Measurements from ENCODE around the gene EFCAB14.
"Not testable (repeated sequence)": the region's sequence is repeated elsewhere in the genome, so short reads cannot be mapped to it uniquely, and the experiment has no call there.

EFCAB14 gene

DNA sequence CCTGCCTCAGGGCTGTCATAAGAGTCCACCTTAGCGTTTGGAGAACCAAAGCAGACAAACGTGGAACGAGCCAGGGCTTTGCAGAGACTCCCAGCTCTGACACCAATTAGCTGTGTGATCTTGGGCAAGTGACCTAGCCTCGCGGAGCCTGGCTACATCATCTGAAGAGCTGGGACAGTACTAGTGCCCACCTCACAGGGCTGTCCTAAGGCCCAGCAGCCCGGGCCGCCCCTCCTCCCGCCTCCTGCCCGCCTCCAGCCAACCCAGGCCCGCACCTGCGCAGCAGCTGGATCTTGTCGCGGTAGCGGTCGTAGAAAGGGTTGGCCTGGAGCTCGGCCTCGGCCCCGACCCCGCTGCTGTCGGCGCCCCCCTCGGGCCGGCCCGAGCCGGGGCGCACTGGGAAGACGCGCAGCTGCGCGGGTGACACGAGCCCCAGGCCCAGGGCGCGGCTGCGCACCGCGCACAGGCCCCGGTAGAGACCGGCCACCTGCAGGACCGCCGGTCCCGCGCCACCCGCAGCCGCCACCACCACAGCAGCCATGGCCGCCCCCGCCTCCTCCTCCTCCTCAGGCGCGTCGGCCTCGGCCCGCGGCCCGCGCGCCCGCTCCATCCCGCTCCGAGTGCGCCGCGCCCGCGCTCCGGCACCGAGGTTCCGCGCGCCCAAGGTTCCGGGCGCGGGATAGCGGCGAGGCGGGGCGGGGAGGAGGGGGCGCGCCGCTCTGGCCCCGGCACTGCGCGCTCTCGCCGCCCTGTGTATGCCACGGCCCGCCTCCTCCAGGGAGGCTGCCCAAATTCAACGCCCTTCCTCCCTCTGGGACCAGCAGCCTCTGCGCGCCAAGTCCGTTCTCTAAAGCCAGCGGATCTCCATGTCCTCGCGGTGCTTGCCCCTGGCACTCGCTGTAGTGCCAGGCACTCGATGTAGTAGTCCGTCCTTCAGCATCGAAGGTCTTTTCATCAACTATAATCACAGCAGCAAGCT is 50.8 kb downstream of the EFCAB14 start, which contains the start of gene ATPAF1:
TSS of gene ATPAF1 (minus strand) at position 583 of the 979 bp plus-strand sequence. CDS start at position 541, 42 bp downstream.
- in situ Hi-C loops (cut with HindIII; ENCODE audit: low sequenced_read_pairs) = no loop called here
- TF ChIP-seq, protein P1, sequence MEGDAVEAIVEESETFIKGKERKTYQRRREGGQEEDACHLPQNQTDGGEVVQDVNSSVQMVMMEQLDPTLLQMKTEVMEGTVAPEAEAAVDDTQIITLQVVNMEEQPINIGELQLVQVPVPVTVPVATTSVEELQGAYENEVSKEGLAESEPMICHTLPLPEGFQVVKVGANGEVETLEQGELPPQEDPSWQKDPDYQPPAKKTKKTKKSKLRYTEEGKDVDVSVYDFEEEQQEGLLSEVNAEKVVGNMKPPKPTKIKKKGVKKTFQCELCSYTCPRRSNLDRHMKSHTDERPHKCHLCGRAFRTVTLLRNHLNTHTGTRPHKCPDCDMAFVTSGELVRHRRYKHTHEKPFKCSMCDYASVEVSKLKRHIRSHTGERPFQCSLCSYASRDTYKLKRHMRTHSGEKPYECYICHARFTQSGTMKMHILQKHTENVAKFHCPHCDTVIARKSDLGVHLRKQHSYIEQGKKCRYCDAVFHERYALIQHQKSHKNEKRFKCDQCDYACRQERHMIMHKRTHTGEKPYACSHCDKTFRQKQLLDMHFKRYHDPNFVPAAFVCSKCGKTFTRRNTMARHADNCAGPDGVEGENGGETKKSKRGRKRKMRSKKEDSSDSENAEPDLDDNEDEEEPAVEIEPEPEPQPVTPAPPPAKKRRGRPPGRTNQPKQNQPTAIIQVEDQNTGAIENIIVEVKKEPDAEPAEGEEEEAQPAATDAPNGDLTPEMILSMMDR (IDR thresholded peaks at IDR 0.05; ENCODE audit: low read depth, low read length) = no peak
- H3K4me3 ChIP-seq (ENCODE audit: low read depth, low read length) = peak within 1 kb of the TSS; percentile 70
- peak; percentile 77 for DNase-seq (ENCODE audit: low read depth, low spot score)

- no peak overlapping the region for H3K4me3 ChIP-seq (ENCODE audit: low read depth, low read length)
- in situ Hi-C loops (cut with HindIII; ENCODE audit: low sequenced_read_pairs) = no loop called here
- no peak for DNase-seq (ENCODE audit: low read depth, low spot score)
- TF ChIP-seq, protein P1 (IDR thresholded peaks at IDR 0.05; ENCODE audit: low read depth, low read length) = no peak
These were observed 52.9 kb downstream of the EFCAB14 start for GRCh38 chr1:46665983-46666382.

GRCh38 chr1:46662919-46663318 is 56.0 kb downstream of the EFCAB14 start:
- H3K4me3 ChIP-seq (ENCODE audit: low read depth, low read length); in situ Hi-C loops (cut with HindIII; ENCODE audit: low sequenced_read_pairs); DNase-seq (ENCODE audit: low read depth, low spot score): not testable (repeated sequence)

DNA sequence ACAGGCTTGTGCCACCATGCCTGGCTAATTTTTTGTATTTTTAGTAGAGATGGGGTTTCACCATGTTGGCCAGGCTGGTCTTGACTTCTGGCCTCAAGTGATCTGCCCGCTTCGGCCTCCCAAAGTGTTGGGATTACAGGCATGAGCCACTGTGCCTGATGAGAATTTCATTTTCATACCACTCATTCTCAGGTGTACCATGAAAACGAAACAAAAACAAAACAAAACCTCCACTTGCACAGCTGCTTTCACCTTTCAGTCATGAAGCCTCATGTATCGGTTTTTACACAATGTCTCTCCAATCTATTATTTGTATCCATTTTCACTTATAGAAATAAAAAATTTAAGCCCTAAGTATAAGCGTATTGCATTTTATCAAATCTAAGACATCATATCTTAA is 58.8 kb downstream of the EFCAB14 start:
- in situ Hi-C loops (cut with HindIII; ENCODE audit: low sequenced_read_pairs); H3K4me3 ChIP-seq (ENCODE audit: low read depth, low read length); DNase-seq (ENCODE audit: low read depth, low spot score): not testable (repeated sequence)

DNA sequence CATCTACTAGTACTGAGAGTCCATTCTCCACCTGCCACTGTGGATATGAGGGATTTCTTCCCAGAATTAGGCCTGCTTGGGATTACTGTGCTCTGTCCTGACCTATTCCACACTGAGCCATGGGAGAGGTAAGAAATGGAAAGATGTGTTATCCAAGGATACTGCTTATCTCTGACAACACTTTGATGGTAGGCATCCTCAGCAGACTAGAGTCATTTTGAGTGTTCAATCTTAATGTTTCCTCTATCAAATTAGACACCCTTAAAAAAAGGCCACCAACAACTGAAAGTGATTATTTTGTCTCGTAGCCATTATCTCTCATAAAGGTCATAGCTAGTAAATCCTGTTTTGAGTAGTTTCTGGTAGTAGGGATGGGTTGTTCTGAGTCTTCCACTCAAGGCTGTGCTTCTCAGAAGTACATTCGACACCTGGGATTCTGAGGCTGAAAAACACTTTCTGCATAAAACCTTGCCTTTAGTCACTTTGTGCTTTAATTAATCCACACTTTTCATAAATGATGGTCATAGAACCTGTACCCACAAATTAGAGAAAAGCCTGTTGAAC is 59.5 kb downstream of the EFCAB14 start:
- H3K4me3 ChIP-seq (ENCODE audit: low read depth, low read length) = no peak overlapping the region
- no peak for DNase-seq (ENCODE audit: low read depth, low spot score)
- in situ Hi-C loops (cut with HindIII; ENCODE audit: low sequenced_read_pairs) = no loop called here
- TF ChIP-seq, protein P1 (IDR thresholded peaks at IDR 0.05; ENCODE audit: low read depth, low read length) = no peak

GRCh38 chr1:46657775-46658174 is 61.1 kb downstream of the EFCAB14 start:
- DNase-seq (ENCODE audit: low read depth, low spot score) = no peak
- in situ Hi-C loops (cut with HindIII; ENCODE audit: low sequenced_read_pairs) = no loop called here
- H3K4me3 ChIP-seq (ENCODE audit: low read depth, low read length) = no peak overlapping the region
- TF ChIP-seq, protein P1 (IDR thresholded peaks at IDR 0.05; ENCODE audit: low read depth, low read length) = no peak

- no peak for DNase-seq (ENCODE audit: low read depth, low spot score)
- no peak overlapping the region for H3K4me3 ChIP-seq (ENCODE audit: low read depth, low read length)
- in situ Hi-C loops (cut with HindIII; ENCODE audit: low sequenced_read_pairs) = no loop called here
- TF ChIP-seq, protein P1 (IDR thresholded peaks at IDR 0.05; ENCODE audit: low read depth, low read length) = no peak
These were observed 62.3 kb downstream of the EFCAB14 start for GRCh38 chr1:46656643-46657042.
